ENCODE results near the gene TSC2. TPM values are rescaled to one million over a fixed set of nuclear protein-coding genes. Genes with fewer than 3 reads are reported as not detected.
"Not testable (repeated sequence)": the region's sequence is repeated elsewhere in the genome, so short reads cannot be mapped to it uniquely, and the experiment has no call there.

Gene TSC2
- total RNA-seq, 1 donor from 2014 or later: 83.0 TPM

- DNase-seq (ENCODE audit: extremely low read depth, low read depth, low spot score): no peak
Measured at GRCh38 chr16:2115591-2115973, 67.8 kb downstream of the TSC2 start.

DNA sequence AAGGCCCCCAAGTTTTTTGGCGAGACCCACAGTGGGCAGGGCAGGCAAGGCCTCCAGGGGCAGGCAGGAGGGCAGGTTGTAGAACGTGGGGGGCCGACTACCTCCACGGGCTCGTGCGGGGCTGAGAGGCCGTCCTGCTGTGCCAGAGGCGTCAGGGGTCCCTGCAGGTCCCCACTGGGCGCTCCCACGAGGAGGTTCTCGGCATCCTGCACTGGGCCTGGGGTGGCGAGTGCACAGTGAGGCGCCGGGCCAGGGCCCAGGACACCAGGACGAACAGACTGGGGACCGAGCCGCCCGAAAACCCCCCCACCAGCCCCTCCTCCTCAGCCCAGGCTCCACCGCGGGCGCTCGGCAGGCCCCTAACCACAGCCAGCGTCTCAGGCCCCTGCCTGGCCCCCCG is 68.6 kb downstream of the TSC2 start:
- DNase-seq (ENCODE audit: extremely low read depth, low read depth, low spot score): not testable (repeated sequence)

GRCh38 chr16:2117341-2117740 is 69.6 kb downstream of the TSC2 start:
- DNase-seq (ENCODE audit: extremely low read depth, low read depth, low spot score): not testable (repeated sequence)

- not testable (repeated sequence) for DNase-seq (ENCODE audit: extremely low read depth, low read depth, low spot score)
Measured at GRCh38 chr16:2117960-2118722, 70.4 kb downstream of the TSC2 start.

DNA sequence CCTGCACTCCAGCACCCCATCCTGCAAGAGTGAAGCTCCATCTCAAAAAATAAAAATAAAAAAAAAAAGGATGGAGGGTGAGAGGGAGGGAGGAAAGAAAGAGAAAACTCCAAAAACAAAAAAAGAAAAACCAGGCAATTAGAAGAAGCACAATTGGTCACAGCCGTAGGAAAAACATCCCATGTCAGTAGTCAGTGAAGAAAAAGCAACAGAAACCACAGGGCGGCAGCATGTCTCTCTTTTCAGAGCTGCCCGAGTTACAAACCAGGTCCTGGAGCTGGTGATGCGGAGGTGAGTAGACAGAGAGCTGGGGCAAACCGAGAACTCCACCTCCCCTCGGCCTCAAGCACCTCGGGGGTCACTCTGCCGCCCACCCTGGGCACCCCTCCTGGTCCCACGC is 73.5 kb downstream of the TSC2 start:
- not testable (repeated sequence) for DNase-seq (ENCODE audit: extremely low read depth, low read depth, low spot score)

DNA sequence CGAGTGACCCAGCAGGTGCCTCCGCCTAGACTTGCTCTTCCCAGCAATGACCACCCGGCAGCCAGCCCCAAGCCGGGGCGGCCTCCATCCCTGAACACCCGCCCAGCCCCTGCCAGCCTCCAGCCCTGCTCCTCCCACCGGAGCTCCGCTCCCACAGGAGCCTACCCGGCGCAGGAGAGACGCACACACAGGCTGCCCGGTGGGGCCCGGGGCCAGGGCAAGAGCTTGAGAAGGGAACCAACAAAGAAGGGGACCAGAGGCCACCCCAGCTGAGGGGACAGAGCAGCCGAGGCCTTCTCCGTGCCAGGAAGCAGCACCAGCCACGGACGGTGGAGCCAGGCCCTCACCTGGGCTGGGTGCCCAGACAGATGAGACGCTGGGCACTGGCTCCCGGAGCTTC is 74.1 kb downstream of the TSC2 start:
- DNase-seq (ENCODE audit: extremely low read depth, low read depth, low spot score): no peak

DNA sequence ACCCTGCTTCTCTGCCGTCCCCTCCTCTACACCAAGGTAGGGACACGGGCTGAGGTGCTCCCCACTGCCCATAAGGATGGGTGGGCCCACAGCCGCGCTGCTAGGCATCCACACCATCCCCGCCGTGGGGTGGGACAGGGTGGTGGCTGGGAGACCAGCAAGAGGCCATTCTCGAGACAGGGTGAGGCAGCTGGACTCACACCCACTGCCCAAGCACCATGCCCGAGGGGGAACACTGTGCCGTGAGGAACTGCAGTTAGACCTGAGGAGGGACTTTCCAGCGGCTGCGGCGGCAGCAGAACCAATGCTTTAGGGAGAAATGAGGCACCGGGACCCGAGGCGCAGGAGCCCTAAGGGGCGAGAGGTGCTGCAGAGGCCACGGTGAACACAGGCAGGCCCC is 74.6 kb downstream of the TSC2 start:
- DNase-seq (ENCODE audit: extremely low read depth, low read depth, low spot score): no peak

- not testable (repeated sequence) for DNase-seq (ENCODE audit: extremely low read depth, low read depth, low spot score)
Measured at GRCh38 chr16:2122934-2123683, 75.3 kb downstream of the TSC2 start.

GRCh38 chr16:2123706-2124376 is 76.1 kb downstream of the TSC2 start:
- DNase-seq (ENCODE audit: extremely low read depth, low read depth, low spot score): not testable (repeated sequence)

- not testable (repeated sequence) for DNase-seq (ENCODE audit: extremely low read depth, low read depth, low spot score)
Measured at GRCh38 chr16:2124377-2124693, 76.5 kb downstream of the TSC2 start.

- DNase-seq (ENCODE audit: extremely low read depth, low read depth, low spot score): not testable (repeated sequence)
Measured at GRCh38 chr16:2124694-2125444, 77.1 kb downstream of the TSC2 start.

DNA sequence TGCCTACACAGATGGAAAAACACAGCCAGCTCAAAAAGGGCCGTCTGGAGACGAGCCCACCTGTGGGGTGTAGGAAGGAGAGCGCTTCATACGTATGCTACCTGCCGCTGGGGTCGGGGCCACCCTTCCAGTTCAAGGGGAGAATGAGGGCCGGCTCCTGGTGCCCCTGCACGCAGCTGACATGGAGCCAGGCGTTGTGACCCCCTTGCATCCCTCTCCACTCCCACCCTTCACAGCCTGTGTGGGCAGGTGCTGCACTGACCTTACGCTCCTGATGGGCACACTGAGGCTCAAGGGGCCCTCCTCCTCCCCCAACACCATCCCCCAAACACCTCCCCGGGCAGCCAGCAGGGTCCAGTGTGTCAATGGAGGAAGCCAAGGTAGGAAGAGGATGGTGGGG is 77.8 kb downstream of the TSC2 start:
- not testable (repeated sequence) for DNase-seq (ENCODE audit: extremely low read depth, low read depth, low spot score)

- DNase-seq (ENCODE audit: extremely low read depth, low read depth, low spot score): not testable (repeated sequence)
Measured at GRCh38 chr16:2126161-2126743, 78.5 kb downstream of the TSC2 start.

GRCh38 chr16:2126928-2127556 is 79.3 kb downstream of the TSC2 start:
- DNase-seq (ENCODE audit: extremely low read depth, low read depth, low spot score): not testable (repeated sequence)

DNA sequence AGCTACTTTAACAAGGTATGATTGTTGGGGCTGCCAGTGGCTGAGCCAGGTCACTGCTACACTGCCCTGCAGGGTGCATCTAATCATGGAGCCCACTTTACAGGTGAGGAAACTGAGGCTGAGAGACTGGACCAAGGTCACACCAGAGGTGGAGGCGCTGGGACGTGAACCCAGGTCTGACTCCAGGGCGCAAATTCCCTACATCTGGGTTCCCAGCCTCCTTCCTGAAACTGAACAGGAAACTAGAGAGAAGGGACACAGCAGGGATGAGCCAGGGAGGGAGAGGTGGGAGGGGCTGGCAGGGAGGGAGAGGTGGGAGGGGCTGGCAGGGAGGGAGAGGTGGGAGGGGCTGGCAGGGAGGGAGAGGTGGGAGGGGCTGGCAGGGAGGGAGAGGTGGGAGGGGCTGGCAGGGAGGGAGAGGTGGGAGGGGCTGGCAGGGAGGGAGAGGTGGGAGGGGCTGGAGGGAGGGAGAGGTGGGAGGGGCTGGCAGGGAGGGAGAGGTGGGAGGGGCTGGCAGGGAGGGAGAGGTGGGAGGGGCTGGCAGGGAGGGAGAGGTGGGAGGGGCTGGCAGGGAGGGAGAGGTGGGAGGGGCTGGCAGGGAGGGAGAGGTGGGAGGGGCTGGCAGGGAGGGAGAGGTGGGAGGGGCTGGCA is 80.0 kb downstream of the TSC2 start:
- DNase-seq (ENCODE audit: extremely low read depth, low read depth, low spot score): not testable (repeated sequence)

- not testable (repeated sequence) for DNase-seq (ENCODE audit: extremely low read depth, low read depth, low spot score)
Measured at GRCh38 chr16:2129251-2129650, 81.5 kb downstream of the TSC2 start.

GRCh38 chr16:2129890-2130447 is 82.2 kb downstream of the TSC2 start:
- not testable (repeated sequence) for DNase-seq (ENCODE audit: extremely low read depth, low read depth, low spot score)

- DNase-seq (ENCODE audit: extremely low read depth, low read depth, low spot score): not testable (repeated sequence)
Measured at GRCh38 chr16:2133797-2134196, 86.0 kb downstream of the TSC2 start.

DNA sequence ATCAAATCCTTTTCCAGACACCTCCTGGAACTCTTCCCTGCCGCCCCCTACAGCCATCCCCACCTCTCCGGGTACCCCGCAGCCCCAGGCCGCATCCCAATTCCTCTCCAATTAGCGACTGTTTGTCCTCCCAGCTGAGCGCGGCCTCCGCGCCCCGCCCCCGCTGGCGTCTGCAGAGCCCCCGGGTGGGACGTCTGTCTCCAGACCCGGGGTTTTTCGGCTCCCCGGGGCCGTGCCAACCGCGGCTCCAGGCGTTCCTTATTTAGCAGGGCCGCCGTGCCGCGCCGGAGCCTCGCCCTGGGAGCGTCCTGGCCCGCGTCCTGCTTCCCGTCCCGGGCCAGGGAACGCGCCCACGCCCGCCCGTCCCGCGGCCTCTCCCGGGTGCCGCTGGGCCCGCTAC is 87.3 kb downstream of the TSC2 start:
- not testable (repeated sequence) for DNase-seq (ENCODE audit: extremely low read depth, low read depth, low spot score)

Data from glomerular endothelial cell (primary cell).